ENCODE data around the gene LAMA4.

The LAMA4 gene

DNA sequence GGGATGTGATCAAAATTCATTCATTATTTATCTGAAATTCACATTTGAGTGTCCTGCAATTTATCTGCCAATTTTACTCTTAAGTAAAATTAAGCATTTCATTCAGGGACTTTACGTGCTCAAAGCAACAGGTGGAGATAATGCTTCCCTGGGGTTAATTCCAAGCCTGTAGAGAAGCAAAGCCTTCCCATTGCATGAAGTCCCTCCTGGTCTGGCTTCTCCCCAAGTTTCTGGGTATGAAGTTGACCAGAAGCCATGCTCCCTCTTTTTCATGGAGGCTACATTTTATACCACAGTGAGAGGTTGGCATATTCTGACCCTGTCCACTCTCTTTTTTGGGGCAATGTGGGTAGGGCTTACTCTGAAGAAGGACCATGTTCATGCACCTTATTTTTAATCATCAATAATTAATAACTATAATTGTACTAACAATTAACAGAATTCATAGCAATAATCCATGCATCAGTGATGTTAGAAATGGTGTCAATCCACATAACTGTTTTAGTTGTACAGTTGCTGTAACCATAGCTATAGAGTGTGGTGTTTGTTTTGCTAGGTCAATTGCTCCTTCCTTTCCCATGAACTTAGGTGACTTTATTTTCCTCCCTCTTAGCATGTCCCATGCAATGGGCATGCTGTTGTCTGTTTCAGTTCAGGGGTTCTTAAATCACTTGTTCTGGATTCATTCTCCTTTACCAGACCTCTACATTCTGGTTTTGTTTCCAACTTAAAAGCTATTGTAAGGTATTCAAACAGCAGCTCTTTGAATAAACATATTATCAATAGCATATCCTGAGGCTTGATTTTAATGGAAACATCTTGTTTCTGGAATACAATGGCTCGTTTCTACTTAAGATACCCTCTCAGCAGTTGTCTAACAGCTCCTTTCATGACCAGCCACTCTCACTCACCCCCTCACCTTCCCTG lies 1.5 kb downstream of the LAMA4 start:
- H3K4me3 ChIP-seq (replicated peaks in 1 of 2; ENCODE audit: low read depth in 2 of 2, low read length in 2 of 2), result peak overlapping the region; percentile 90 to 96
- no peak for TF ChIP-seq CTCF (IDR thresholded peaks at IDR 0.05; ENCODE audit: low read depth, low read length)
- DNase-seq (ENCODE audit: low read depth in 2 of 2), result peak; percentile 55 to 79

- H3K4me3 ChIP-seq (replicated peaks in 1 of 2; ENCODE audit: low read depth in 2 of 2, low read length in 2 of 2), result peak overlapping the region; percentile 90 to 96
- DNase-seq (ENCODE audit: low read depth in 2 of 2), result peak; percentile 75 to 92
- no peak for TF ChIP-seq CTCF (IDR thresholded peaks at IDR 0.05; ENCODE audit: low read depth, low read length)
Measured at GRCh38 chr6:112251171-112251875, 3.0 kb downstream of the LAMA4 start.

GRCh38 chr6:112249489-112249888 lies 4.9 kb downstream of the LAMA4 start:
- H3K4me3 ChIP-seq (replicated peaks in 1 of 2; ENCODE audit: low read depth in 2 of 2, low read length in 2 of 2), result no peak overlapping the region
- TF ChIP-seq CTCF (IDR thresholded peaks at IDR 0.05; ENCODE audit: low read depth, low read length), result no peak
- DNase-seq (ENCODE audit: low read depth in 2 of 2), result peak in 1 of 2 donors; percentile 78

DNA sequence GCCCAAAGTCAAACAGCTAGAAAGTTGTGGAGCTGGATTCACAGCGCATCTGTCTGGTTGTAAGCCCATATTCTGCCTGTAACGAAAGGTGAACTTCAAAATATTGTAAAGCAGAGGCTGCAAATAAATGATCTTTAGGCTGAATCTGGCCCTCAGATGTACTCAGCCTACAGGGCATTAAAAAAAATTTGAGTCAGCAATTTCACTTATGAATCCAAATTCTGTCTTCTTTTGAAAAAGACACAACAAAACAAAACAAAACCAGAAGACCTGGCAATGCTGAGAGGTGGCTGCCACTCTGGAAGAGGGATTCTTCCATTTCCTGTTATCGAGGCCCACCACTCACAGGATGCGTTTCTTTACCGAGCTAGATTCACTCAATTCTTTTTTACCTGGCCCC lies 7.1 kb downstream of the LAMA4 start:
- no peak overlapping the region for H3K4me3 ChIP-seq (replicated peaks in 1 of 2; ENCODE audit: low read depth in 2 of 2, low read length in 2 of 2)
- TF ChIP-seq CTCF (IDR thresholded peaks at IDR 0.05; ENCODE audit: low read depth, low read length), result no peak
- DNase-seq (ENCODE audit: low read depth in 2 of 2), result no peak

- no peak for TF ChIP-seq CTCF (IDR thresholded peaks at IDR 0.05; ENCODE audit: low read depth, low read length)
- no peak overlapping the region for H3K4me3 ChIP-seq (replicated peaks in 1 of 2; ENCODE audit: low read depth in 2 of 2, low read length in 2 of 2)
- DNase-seq (ENCODE audit: low read depth in 2 of 2), result peak; percentile 53 to 85
Measured at GRCh38 chr6:112245511-112246203, 8.7 kb downstream of the LAMA4 start.

DNA sequence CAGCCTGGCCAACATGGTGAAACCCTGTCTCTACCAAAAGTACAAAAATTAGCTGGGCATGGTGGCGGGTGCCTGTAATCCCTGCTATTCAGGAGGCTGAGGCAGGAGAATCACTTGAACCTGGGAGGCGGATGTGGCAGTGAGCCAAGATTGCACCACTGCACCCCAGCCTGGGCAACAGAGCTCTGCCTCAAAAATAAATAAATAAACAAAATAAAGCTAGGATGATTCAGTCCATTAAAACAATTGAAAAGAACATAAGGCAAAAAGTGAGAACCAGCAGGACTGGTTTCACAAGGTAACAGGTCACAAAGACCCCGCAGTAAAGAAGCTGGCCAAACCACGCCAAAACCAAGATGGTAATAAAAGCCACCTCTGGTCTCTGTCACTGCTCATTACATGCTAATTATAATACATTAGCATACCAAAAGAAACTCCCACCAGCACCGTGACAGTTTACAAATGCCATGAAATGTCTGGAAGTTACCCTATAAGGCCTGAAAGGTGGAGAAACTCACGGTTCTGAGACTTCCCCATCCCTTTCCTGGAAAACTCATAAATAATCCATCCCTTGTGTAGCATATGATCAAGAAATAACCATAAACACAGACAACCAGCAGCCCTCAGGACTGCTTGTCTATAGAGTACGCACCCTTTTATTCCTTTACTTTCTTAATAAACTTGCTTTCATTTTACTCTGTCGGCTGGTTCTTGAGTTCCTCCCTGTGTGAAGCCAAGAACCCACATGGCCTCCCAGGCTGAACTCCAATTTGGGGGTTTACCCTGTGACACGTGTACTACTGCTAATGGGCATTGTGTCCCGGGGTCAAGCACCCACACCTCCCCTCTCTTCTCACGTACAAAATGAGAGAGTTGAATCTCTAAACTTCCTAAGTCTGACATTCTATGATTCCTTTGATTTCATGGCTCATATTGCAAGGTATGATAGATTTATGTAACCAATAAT lies 10.2 kb downstream of the LAMA4 start:
- no peak for TF ChIP-seq CTCF (IDR thresholded peaks at IDR 0.05; ENCODE audit: low read depth, low read length)
- no peak overlapping the region for H3K4me3 ChIP-seq (replicated peaks in 1 of 2; ENCODE audit: low read depth in 2 of 2, low read length in 2 of 2)
- no peak for DNase-seq (ENCODE audit: low read depth in 2 of 2)

Measured in cardiac fibroblast (primary cell).